HG03378 (cell line): ENCODE data around the gene ADARB2.

Experiments
- ATAC-seq: cut with Tn5 transposase; IDR thresholded peaks from one replicate; pipeline ENCODE4 v1.9.1; 2021; ENCODE audit warnings: mild to moderate bottlenecking, moderate library complexity; ENCODE audit not compliant: unreplicated experiment

Gene ADARB2

DNA sequence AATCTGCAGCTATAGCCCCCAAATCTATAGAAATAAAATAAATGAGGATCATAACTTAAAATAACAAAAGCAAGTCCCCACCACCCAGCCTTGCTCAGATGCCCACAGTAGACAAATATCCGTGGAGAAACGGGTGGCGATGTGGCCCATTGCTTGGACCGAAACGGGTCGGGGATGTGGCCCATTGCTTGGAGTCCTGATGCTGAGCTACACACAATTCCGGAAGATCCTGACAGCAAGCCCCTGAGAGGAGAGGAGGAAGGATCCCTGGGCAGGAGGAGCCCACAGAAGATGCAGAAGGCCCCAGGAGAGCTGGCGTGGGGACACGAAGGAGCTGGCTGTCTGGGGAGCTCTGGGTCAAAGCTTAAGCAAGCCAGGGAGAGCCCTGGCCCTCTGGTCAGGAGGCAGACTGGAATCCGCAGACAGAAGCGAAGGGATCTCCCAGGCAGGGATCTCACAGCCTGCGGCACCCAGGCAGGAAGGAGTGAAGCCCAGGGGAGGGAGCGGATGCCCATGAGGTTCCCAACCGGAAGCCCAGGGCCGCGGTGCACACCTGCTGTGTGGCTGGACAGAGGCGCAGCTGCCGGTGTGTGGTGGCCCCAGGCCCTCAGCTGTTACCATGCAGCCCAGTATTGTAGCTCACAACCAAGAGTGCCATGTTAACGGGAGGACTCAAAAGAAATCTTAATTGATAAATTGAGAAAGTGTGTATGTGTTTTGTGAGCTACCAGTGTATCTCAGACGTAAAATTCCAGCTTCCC, 138.8 kb downstream of the ADARB2 start:
- no peak for ATAC-seq

DNA sequence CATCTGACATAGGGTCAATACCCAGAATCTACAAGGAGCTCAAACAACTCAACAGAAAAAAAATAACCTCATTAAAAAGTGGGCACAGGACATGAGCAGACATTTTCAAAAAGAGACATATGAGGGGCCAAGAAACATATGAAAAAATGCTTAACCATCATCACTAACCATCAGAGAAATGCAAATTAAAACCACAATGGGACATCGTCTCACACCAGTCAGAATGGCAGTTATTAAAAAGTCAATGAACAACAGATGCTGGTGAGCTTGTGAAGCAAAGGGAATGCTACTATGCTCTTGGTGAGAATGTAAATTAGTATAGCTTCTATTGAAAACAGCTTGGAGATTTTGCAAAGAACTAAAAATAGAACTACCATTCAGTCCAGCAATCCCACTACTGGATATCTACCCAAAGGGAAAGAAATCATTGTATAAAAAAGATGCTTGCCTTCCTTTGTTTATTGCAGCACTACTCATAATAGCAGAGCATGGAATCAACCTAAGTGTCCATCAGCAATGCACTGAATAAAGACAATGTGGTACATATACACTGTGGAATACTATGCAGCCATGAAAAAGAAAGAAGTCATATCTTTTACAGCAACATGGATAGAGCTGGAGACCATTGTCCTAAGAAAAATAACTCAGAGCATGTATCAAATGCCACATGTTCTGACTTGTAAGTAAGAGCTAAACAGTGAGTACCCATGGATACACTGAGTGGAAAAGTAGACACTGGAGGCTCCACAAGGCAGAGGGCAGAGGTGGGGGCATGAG, 139.8 kb downstream of the ADARB2 start:
- no peak for ATAC-seq

DNA sequence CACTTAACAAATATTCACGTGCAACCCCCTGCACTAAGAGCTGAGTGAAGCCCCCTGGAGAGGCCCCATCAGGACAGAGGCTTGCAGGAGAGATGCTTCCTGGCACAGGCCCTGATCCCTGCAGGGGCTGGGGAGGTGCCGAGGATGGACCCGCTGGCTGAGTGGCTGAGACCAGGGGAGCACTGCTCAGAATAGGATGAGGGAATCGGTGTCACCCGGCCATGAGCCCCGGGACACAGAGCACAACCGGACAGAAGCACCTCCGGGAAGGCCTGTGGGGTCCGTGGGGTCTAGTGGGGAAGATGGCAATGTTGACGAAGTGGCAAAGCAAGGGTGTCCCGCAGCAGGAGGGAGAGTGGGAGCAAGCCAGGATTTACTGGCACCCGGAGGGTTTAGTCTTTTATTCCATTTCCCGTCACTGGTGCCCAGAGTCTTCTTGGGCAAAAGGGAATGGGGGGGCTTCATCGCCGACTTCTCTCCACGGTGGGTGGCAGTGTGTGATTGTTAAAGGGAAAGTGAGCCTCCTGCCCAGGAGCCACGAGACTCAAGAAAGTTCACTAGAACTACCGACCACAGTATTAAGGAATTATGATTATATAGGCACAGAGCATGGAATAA, 140.7 kb downstream of the ADARB2 start:
- no peak for ATAC-seq

DNA sequence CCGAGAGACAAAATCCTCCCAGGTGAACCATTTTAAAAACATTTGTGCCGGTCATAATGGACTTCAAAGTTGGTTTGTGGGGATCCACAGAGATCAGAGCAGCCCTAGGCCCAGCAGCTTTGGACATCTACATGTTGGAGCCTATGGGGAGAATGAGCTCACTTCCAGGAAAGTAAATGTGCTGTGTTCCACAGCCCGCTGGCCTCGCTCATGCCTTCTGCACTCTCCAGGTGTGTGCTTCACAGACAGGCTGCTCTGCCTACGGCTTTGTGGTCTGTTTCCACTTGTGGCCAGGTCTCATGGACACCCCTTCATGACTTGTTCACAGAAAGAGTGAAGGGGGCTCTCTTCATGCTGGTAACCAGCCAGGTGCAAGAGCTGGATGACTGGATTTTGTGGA, 141.6 kb downstream of the ADARB2 start:
- ATAC-seq = no peak

DNA sequence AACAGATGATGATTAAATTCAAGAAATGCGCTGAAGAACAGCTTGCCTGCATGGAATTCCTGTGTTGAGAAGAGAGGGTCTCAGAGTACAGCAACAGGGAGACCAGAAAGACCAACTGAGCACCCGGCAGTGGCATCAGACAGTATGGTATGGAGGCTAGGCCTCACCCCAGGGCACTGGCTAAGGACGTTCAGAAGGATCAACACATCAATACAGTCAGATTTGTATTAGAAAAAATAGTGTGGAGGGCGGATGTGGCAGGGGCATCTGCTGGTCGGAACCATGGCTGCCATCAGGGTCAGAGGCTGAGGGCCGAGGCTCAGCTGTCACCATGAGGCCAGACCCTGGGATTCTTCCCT, 142.1 kb downstream of the ADARB2 start:
- no peak for ATAC-seq

DNA sequence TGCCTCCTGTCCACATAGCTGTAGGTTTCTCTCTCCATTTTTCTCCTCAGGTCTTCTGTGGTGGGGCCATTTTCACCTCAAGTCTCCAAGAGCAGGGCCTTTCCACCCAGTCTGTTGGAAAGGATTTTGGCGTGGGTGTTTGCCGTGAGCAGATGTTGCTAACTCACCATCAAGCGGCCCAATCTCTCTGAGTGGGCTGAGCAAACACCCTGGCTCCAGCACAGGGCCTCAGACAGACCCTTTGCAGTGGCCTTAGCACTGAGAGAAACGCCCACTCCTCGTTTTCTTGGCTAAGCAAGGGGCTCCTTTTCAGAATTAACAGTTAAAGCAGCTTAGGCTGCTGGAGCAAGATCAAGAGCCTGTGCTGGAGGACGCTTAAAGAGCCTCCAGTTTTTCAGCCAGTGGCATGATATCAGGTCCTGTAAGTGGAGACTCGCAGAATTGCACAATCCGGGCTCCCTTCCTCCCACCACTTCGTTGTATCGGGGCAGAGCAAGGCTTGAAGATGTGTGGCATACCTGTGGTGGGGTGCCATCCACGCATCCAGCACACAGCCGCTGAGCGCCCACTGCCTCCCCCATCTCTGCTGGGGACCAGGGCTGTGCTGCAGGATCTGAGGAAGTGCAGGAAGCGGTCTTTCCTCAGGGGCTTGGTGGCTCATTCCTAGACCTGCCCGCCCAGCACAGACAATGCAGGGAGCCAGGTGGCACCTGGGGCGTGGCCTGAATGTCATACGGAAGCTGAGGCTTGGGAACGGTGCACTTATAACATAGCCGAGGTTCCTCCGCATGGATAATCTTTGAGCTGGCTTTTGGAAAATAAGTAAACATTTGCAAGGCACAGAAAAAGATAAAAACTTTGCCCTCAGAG, 142.7 kb downstream of the ADARB2 start:
- no peak for ATAC-seq

DNA sequence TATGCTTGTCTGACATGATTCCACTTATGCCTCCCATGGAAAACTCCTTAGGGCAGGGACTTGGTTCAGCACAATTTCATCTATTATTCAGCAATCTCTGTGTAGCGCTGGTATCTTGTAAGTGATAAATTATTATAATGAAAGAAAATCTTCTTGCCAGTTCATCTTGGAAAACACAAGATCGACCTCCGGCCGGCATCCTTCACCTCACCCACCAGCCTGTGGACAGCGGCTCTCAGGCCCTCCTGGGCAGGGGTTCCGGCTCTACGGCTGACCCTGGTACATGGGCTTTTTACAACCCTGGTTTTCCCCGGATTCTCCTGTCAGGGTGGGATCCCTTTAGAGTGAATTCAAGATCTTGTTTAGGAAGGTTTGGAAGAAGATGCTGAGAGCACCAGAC, 145.6 kb downstream of the ADARB2 start:
- ATAC-seq = no peak

DNA sequence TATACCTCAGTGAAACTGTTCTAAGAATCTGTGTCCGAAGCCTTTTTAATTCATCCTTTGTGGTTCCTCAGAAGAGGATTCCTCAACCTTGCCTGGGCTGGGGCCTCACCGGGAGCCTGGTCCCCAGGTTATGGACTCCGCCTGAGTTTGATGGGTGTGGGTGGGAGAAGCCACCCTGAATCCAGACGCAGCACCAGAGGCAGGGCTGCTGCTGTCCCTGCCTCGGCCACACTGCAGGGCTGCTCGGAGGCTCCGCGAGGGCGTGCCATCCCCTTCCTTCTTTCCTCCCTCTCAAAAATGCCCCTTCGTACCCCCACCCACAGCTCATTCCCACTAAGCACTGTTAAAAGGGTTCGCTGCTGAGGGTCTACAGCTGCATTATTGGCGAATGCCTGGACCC, 146.3 kb downstream of the ADARB2 start:
- no peak for ATAC-seq

DNA sequence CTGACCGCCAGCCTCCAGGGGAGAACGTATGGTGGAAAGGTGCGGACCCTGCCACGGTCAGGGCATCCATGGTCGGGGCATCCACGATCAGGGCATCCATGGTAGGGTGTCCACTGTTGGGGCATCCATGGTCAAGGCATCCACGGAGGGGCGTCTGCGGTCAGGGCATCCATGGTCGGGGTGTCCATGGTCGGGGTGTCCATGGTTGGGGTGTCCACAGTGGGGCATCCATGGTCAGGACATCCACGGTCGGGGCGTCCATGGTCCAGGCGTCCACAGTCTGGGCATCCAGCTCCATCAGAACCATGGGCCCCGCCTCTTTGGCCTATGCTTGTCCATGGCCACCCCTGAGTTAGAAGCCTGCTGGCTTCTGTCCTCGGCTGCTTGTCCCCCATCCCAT, 148.1 kb downstream of the ADARB2 start:
- ATAC-seq = no peak

DNA sequence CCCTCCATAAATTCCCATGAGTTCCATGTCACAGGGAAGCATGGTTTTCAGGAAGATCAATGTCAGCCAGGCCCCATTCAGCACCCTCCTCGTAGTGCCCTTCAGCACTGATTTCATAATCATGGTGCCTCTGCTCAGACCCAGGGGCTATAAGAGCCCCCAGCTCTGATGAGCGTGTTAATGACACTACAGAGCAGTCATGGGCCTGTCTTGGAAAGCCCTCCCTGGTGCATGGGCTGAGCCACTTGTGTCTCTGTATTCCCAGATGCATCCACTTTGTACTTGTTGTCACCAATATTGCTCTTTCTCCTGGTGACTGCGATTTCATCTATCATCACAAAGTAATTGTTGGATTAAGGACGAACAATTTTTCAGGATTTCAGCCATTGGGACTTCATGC, 154.6 kb downstream of the ADARB2 start:
- no peak for ATAC-seq

DNA sequence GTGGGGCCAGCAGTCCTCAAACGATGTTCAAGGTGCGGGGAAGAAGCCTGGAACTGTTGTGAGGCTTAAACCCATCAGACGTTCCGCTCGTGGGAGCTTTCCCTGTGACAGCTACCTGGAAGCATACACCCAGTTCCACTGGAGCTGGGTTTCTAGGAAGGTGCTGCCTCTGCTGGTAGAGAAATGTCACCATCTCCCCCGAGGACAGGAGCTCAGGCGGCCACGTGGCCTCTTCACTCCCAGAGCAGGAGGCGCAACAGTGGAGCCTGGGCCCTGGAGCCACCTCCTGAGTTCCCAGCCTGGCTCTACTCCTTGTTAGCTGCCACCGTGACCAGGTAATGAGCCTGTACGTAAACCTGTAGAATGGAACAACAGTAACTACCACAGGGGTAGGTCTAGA, 156.1 kb downstream of the ADARB2 start:
- no peak for ATAC-seq

DNA sequence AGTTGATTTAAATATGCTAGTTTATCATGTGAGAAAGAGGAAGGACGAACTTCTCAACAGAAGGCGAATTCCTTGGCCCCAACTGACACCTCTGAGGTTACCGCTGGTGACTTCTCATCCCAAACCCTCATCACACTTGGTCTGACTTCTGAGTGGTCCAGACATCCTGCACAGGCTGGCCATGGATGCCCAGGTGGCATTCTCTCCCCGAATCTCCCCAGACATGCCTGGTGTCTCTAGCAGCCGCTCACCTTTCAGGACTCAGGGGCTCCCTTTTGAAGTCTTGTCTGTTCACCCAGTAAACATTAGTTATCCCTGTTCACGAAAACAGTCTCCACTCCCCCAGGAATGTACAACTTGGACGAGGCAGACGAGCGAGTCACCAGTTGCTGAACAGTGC, 157.7 kb downstream of the ADARB2 start:
- ATAC-seq = no peak

DNA sequence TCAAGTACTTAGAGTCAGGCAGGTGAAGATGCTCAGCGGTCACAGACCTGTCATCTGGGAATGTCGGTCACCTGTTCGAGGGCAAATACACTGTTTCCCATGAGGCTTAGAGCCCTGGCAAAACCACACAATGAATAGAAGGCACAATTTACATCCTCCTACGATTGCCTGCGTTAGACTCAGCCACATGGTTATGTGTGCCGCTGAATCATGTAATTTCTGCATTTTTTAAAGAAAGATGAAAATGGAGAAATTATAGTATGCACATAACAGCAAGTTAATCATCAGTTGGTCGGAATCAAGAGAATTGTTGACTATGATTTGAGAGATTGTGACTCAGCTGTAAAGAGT, 158.2 kb downstream of the ADARB2 start:
- ATAC-seq = no peak

DNA sequence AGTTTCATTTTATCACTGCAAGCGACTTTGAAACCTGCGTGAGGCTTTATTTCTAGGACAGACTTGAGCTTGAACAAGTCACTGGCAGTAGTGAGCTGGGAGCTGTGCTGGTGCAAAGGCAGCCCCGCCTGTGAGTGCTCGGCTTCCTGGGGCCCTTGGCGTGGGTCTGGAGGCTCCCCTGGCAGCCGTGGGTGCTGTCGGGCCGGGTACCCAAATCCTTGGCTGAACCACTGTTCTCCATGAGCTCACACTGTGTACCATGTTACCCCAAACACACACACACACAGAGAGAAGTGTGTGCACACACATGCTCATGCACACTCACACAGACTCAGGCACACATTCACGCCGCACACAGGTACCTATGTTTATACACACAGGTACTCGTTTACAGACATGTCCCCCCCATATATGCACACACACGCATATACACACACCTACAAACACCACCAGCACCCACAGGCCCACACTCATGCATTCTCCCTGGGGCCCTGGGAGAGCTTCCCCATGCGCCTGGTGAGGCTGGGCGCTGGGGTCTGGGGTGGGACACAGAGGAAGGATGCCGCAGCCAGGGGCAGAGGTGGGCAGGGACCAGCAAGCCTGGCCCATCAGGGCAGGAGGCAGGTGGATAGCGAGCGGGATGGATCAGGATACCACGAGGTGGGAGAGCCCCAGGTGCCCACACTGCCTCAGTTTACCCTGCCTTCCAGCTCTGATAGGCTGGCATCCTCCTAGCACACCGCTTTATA, 158.8 kb downstream of the ADARB2 start:
- no peak for ATAC-seq

DNA sequence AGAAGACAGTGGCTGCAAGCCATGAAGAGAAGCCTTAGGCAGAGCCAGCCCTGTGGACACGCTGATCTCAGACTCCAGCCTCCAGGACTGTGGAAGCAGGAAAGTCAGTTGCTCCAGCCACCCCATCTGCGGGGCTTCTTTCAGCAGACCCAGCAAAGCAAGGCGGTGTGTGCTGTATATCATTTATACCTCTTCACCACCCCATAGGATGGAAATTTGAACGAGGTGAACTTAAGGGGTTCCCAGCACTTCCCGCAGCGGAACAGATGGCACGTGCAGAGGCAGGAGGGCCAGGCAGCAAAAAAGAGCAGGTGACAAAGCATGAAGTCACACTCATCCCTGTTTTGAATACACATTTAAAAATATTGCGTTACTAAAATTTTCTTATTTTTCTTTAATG, 159.4 kb downstream of the ADARB2 start:
- ATAC-seq = no peak

DNA sequence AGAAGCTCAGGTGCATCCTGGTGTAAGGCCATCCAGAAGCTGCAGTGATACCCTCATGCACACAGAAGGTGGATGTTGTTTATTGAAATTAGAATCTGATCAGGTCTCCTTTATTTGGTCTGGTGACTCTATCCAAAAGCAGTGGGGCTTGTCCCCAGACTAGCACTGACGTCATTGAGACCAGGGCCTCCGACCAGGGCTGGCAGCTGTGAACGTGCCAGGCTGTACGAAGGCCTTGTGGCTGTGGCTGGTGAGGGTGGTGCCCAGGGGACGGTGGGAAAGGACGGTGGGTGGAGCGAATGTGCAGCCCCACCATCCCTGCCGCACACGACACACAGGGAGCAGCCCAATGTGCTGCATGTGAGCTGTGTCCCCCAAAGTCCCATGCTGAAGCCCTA, 160.0 kb downstream of the ADARB2 start:
- no peak for ATAC-seq

DNA sequence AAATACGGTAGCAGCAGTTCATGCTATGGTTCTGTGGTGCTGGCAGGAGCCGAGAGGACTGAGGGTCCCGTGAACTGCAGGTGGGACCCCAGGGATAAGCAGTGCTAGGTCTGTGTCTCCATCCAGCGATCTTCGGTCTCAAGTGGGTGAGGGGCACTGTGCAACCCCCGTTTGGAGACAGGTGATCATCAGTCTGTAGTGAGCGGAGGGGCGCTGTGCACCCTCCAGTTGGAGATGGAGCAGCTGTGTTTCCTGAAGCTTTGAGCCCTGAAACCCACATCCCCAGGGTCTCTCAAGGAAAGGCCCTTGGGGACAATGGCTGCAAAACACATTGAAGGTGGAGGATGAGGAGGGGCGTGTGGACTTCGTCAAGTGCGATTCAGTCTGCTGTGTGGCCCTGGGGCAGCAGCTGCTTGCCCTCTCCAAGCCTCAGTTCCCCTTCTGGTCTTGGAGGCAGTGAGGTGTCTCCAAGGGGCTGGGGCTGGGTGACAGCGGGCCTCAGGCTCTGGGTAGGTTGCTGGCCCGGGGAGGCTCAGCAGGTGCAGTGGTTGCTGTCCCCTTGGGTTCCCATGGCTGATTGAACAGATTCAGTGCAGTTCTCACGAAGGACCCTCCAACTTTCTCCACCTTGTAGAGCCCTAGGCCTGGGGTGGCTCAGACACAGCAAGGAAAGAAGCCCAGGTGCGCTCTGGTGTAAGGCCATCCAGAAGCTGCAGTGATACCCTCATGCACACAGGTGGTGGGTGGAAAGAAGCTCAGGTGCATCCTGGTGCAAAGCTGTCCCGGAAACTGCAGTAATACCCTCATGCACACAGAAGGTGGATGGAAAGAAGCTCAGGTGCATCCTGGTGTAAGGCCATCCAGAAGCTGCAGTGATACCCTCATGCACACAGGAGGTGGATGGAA, 160.6 kb downstream of the ADARB2 start:
- no peak for ATAC-seq

DNA sequence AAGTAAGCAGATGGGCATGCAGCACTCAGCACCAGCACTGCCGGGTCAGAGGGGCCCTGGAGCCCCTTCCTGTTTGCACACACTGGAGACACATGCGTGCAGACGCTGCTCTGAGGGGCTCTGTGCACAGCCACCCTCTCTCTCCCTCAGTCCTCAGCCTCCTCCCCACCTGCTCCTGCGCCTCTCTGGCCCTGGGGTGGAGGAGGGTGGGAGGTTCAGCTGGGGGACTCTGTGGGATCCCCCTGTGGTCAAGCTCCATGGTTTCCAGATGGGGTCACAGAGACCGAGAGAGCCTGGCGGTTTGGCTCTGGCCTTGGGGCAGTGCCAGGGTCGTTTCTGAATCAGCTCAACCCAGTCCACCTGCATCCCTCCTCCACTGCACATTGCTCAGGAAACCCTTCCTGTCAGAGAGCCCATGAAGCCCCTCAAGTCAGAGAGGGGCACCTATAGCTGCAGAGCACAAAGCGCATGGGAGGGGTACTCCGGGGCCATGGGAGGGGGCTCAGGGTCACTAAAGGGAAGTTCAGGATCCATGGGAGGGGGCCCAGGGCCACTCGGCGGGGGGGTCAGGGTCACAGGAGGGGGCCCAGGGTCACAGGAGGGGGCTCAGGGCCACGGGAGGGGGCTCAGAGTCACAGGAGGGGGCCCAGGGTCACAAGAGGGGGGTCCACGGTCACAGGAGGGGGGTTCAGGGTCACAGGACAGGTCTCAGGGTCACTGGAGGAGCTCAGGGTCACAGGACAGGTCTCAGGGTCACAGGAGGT, 161.7 kb downstream of the ADARB2 start:
- ATAC-seq = no peak

DNA sequence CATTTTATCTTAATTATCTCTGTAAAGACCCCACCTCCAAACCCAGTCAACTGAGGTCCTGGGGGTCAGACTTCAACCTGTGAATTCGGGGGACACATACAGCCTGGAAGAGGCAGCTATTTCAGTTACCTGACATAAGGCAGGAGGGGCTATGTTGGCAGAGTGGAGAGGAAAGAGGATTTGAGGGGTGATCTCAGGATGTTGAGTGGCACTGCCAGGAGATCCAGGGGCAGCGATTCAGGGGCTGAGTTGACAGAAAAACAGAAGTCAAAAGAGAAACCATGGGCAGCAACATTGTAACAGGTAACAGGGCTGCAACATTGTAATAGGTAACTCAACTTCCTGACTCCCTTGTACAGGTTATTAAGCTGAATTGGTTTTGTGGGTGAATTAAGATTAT, 162.6 kb downstream of the ADARB2 start:
- ATAC-seq = no peak
